Activated CD8-positive, alpha-beta T cell treated with anti-CD3 and anti-CD28 coated beads for 36 hours (primary cell): Measurements from ENCODE around the gene CDC42EP2. TPM values are rescaled to one million over a fixed set of nuclear protein-coding genes. Genes with fewer than 3 reads are reported as not detected.

Experiments
- ATAC-seq: fragments of 200-7000 bp; cut with Tn5 transposase; one replicate; pipeline ENCODE4 v1.10.0; 2021; ENCODE audit warnings: mild to moderate bottlenecking, moderate library complexity
- CTCF ChIA-PET: fragments of 350-600 bp; sonication (Branson Sonifier 250); formaldehyde crosslinking; loops from one replicate; lab custom pipeline; 2021; ENCODE audit warnings: antibody characterized with exemption; lab: Charles Lee
- POLR2A ChIA-PET: fragments of 350-600 bp; sonication (Branson Sonifier 250); formaldehyde crosslinking; loops from one replicate; lab custom pipeline; 2021; ENCODE audit warnings: antibody characterized with exemption; lab: Charles Lee
- DNase-seq: peaks from one replicate; pipeline ENCODE4 v3.0.0-alpha.2; 2020
- H3K27ac Mint-ChIP-seq: one replicate; pipeline ENCODE4 v1.8.0; 2021; ENCODE audit warnings: mild to moderate bottlenecking, mixed read lengths
- H3K27me3 Mint-ChIP-seq: one replicate; pipeline ENCODE4 v1.8.0; 2021; ENCODE audit warnings: mixed read lengths
- H3K36me3 Mint-ChIP-seq: one replicate; pipeline ENCODE4 v1.8.0; 2021; ENCODE audit warnings: low read depth, mixed read lengths
- H3K4me1 Mint-ChIP-seq: one replicate; pipeline ENCODE4 v1.8.0; 2021; ENCODE audit warnings: low read depth, mixed read lengths
- H3K4me3 Mint-ChIP-seq: one replicate; pipeline ENCODE4 v1.8.0; 2021; ENCODE audit warnings: mild to moderate bottlenecking, moderate library complexity, mixed read lengths
- H3K9me3 Mint-ChIP-seq: one replicate; pipeline ENCODE4 v1.8.0; 2021; ENCODE audit warnings: mixed read lengths
- intact Hi-C: fragments of 100-400 bp; cut with micrococcal nuclease; formaldehyde crosslinking; loops from one replicate; pipeline ENCODE4 v1.10.0; 2022
- total RNA-seq, 2 experiments: library from RNA; stranded (reverse); gene quantifications; one replicate each; pipeline ENCODE4 v1.2.3, GENCODE V29; 2021
- TF ChIP-seq, protein P1 (sequence below): fragments of 200-600 bp; IDR thresholded peaks from one replicate; pipeline ENCODE4 v1.8.0; 2022; ENCODE audit warnings: antibody characterized with exemption, mild to moderate bottlenecking

Gene CDC42EP2, protein sequence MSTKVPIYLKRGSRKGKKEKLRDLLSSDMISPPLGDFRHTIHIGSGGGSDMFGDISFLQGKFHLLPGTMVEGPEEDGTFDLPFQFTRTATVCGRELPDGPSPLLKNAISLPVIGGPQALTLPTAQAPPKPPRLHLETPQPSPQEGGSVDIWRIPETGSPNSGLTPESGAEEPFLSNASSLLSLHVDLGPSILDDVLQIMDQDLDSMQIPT
- total RNA-seq: 1 to 10 TPM in 1 of 2 experiments, not detected in 1; 1.2 TPM

DNA sequence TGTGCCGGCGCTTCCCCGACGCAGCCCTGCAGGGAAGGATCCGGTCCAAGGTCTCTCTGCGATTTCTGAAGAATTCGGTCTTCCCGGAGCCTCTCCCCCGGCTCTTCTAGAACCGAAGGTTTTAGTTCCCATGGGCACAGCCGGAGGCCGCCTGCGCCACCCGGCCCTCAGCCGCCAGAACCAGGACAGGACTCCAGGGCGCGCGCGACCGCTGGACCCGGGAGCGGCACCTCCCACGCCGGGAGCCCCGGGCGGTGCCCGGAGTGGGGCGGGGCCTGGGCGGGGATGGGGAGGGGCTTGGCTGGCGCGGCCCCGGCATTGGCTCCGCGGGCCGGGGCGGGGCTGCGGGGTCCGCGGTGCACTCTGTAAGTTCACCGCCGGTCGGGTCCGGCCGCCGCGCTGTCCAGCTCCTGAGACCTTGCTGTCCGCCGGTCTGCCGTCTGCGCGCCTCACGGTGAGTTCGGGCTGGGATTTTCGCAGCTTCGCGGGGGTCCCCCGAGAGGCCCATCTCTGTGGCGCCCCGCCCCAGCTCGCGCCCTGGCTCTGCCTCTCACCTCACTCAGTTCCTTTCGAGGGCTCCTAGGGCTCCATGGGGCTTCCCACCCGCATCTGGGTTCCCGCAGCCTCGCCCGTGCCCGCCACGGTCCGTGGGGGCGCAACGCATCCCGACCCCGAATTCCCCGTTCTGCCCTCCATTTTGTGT lies at the start of gene CDC42EP2:
Gene CDC42EP2 (plus strand): TSS at position 366 of the 703 bp plus-strand sequence. CDS start 6,033 bp downstream, outside the sequence.
- peak within 1 kb of the TSS; percentile 74 for H3K4me3 Mint-ChIP-seq
- H3K9me3 Mint-ChIP-seq: no peaks in the 10 kb centered on the region
- intact Hi-C loops: loop anchor here (5.0 to 10.0 kb wide), 2 partner anchors 37 to 90 kb away; no protein-coding TSS in a partner anchor
- DNase-seq (peak; percentile 73), ATAC-seq (peak; percentile 91)
- H3K4me1 Mint-ChIP-seq: peaks cover 4% of the 10 kb centered on the region
- no peaks in the 10 kb centered on the region for H3K36me3 Mint-ChIP-seq
- ChIA-PET CTCF (interaction anchor here (0.6 to 13.6 kb wide), 51 partner anchors 8 to 466 kb away, joined by 3 to 265 read pairs (median 5); partner anchors contain the start of genes CAPN1, DPF2, POLA2 and SCYL1), POLR2A (interaction anchor here (0.6 to 1.6 kb wide), 12 partner anchors 14 to 288 kb away, joined by 3 to 6 read pairs (median 4); partner anchors contain the start of gene MALAT1)
- TF ChIP-seq, protein P1, sequence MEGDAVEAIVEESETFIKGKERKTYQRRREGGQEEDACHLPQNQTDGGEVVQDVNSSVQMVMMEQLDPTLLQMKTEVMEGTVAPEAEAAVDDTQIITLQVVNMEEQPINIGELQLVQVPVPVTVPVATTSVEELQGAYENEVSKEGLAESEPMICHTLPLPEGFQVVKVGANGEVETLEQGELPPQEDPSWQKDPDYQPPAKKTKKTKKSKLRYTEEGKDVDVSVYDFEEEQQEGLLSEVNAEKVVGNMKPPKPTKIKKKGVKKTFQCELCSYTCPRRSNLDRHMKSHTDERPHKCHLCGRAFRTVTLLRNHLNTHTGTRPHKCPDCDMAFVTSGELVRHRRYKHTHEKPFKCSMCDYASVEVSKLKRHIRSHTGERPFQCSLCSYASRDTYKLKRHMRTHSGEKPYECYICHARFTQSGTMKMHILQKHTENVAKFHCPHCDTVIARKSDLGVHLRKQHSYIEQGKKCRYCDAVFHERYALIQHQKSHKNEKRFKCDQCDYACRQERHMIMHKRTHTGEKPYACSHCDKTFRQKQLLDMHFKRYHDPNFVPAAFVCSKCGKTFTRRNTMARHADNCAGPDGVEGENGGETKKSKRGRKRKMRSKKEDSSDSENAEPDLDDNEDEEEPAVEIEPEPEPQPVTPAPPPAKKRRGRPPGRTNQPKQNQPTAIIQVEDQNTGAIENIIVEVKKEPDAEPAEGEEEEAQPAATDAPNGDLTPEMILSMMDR: no peak
- peaks cover 9% of the 10 kb centered on the region for H3K27me3 Mint-ChIP-seq
- H3K27ac Mint-ChIP-seq: no peak within 1 kb of the TSS

DNA sequence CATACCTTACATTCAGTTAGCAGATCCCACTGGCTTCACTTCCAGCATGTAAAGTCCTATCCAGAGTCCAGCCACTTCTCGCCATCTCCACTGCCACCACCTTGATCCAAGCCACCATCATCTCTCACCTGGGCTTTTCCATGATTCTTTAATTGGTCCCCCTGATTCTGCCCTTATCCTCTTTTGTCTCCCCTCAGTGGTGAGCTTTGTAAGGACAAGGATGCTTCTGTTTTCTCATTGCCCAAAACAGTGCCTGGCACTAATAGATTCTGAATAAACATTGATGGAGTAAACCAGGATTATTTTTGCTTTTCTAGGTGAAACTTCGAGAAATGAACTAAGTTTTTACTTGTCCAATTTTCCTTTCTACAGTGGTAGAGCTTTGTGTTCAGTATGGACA lies 48.5 kb upstream of the CDC42EP2 start:
- ATAC-seq (no peak), DNase-seq (no peak)
- Mint-ChIP-seq H3K36me3 (peaks cover 54% of the 10 kb centered on the region), H3K27me3 (no peaks in the 10 kb centered on the region), H3K27ac (no peak overlapping the region), H3K9me3 (no peaks in the 10 kb centered on the region), H3K4me1 (peaks cover 26% of the 10 kb centered on the region), H3K4me3 (no peak overlapping the region)
- intact Hi-C loops: no loop called here
- TF ChIP-seq, protein P1: no peak
- ChIA-PET POLR2A (interaction anchor here (0.7 to 1.2 kb wide), 5 partner anchors 11 to 64 kb away, joined by 3 to 4 read pairs (median 3); no protein-coding TSS in a partner anchor), CTCF (interaction anchor here (1.0 to 3.0 kb wide), 5 partner anchors 12 to 64 kb away, joined by 3 to 16 read pairs (median 4); no protein-coding TSS in a partner anchor)

DNA sequence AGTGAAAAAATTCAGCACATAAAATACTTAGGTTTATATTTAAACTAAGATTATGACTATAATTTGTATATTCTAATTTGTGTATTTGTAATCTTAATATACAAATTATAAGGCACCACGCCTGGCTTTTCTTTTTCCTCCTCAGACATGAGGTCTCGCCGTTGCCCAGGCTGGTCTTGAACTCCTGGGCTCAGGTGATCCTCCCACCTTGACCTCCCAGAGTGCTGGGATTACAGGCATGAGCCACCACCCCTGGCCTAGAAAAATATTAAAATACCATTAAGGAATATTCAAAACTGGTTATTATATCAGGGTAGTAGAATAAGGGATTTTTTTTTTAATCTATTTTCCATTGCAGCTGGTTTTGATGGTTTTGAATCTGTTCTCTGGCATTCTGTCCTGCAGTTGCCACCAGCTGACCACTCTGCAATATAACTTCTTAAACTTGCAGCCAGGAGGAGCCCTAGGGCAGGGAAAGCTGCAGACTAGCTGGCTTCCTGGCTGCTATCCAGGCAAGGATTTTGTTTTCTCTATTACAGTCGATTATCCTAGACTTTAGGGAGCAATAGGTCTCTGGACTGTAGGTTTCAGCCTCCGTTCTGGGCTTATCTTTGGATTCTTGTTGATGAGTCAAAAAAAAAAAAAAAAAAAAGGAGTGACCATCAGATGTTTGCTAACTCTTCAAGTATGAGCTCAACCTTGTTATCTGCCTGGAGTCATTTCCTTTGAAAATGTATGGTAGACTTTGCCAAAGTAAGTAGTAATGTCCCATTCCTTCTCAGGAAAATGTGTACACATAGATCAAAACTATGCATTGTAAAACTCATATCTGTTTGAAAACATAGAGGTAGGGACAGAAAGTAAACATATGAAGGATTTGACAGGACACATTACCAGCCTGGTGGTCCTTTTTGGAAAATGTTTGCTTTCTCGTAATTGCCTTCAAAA lies 39.7 kb upstream of the CDC42EP2 start:
- H3K27ac Mint-ChIP-seq: no peak overlapping the region
- DNase-seq: peak; percentile 40
- intact Hi-C loops: loop anchor here (5.0 kb wide), 1 partner anchor 42 kb away; no protein-coding TSS in a partner anchor
- no peaks in the 10 kb centered on the region for H3K27me3 Mint-ChIP-seq
- H3K4me1 Mint-ChIP-seq: peaks cover 12% of the 10 kb centered on the region
- ATAC-seq: peak; percentile 45
- no peaks in the 10 kb centered on the region for H3K9me3 Mint-ChIP-seq
- POLR2A ChIA-PET: interaction anchor here (0.9 to 1.4 kb wide), 3 partner anchors 12 to 13 kb away, joined by 3 to 4 read pairs (median 3); partner anchors contain the start of gene POLA2
- TF ChIP-seq, protein P1: peak; percentile 64
- H3K4me3 Mint-ChIP-seq: no peak overlapping the region
- H3K36me3 Mint-ChIP-seq: peaks cover 51% of the 10 kb centered on the region
- CTCF ChIA-PET: interaction anchor here (0.6 to 5.2 kb wide), 8 partner anchors 10 to 56 kb away, joined by 3 to 47 read pairs (median 6); partner anchors contain the start of gene CDC42EP2

DNA sequence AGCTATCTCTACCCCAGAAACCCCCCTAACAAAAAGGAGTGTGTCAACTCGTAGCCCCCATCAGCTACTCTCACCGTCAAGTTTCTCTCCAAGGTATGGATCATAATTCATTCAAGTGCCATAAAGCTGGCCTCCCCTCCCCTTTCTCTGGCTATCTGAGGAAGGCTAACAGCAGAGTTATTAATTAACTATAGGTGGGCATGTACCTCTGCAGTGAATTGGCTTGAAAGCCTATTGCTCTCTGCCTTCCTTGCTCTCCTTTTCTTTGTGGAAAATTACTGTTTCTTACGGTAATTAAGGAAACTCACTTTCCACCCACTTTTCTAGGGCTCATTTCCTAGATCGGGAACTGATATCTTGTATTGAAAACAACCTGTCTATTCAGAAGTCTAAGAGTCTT lies 38.8 kb upstream of the CDC42EP2 start:
- H3K9me3 Mint-ChIP-seq: no peaks in the 10 kb centered on the region
- peaks cover 55% of the 10 kb centered on the region for H3K36me3 Mint-ChIP-seq
- H3K27ac Mint-ChIP-seq: no peak overlapping the region
- DNase-seq: no peak
- no peak for ATAC-seq
- POLR2A ChIA-PET: interaction anchor here (0.9 to 1.4 kb wide), 2 partner anchors 12 to 13 kb away, joined by 3 to 4 read pairs; no protein-coding TSS in a partner anchor
- CTCF ChIA-PET: interaction anchor here (1.3 to 5.2 kb wide), 4 partner anchors 14 to 55 kb away, joined by 3 to 47 read pairs (median 22); partner anchors contain the start of gene CDC42EP2
- H3K4me1 Mint-ChIP-seq: peaks cover 17% of the 10 kb centered on the region
- H3K27me3 Mint-ChIP-seq: no peaks in the 10 kb centered on the region
- intact Hi-C loops: loop anchor here (5.0 kb wide), 1 partner anchor 41 kb away; no protein-coding TSS in a partner anchor
- TF ChIP-seq, protein P1: no peak
- no peak overlapping the region for H3K4me3 Mint-ChIP-seq
